Mammary epithelial cell (primary cell): ENCODE measurements around the gene PSTPIP2.

Experiments
- EZH2 ChIP-seq: IDR thresholded peaks from 2 replicates; pipeline ENCODE4 v1.6.1; 2012; ENCODE audit warnings: low read length, inconsistent platforms, borderline replicate concordance
- TF ChIP-seq, protein P1 (sequence below), 2 donors: IDR thresholded peaks in 1 of 2; conservative IDR thresholded peaks in 1 of 2; 2 replicates each; pipeline ENCODE4 v1.5.1; 2011 to 2012; ENCODE audit warnings: inconsistent platforms in 2 of 2, low read length in 2 of 2, mild to moderate bottlenecking in 2 of 2, control low read depth in 1 of 2, low read depth in 1 of 2; ENCODE audit not compliant: insufficient read depth in 1 of 2; ENCODE audit errors: extremely low read depth in 1 of 2

DNA sequence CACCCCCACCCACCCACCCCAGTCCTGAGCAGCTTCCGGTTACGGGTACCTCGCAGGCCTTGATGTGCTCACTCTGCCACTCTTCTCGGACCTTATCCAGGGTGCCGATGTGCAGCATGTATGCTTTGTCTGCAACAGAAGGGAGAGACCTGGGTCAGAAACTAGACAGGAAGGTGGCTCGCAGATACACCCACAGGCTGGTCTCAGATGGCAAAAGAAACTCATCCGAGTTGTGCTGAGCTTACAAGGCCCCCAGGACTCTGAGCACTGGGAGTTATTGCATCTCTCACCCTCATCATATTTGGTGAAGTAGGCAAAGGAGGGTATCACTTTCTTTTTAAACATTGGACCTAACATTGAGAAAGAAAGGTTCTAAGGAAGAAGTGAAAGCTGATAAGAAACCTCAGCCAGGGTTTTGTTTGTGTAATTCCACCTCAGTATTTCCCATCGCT lies 74.3 kb downstream of the PSTPIP2 start:
- TF ChIP-seq, protein P1, sequence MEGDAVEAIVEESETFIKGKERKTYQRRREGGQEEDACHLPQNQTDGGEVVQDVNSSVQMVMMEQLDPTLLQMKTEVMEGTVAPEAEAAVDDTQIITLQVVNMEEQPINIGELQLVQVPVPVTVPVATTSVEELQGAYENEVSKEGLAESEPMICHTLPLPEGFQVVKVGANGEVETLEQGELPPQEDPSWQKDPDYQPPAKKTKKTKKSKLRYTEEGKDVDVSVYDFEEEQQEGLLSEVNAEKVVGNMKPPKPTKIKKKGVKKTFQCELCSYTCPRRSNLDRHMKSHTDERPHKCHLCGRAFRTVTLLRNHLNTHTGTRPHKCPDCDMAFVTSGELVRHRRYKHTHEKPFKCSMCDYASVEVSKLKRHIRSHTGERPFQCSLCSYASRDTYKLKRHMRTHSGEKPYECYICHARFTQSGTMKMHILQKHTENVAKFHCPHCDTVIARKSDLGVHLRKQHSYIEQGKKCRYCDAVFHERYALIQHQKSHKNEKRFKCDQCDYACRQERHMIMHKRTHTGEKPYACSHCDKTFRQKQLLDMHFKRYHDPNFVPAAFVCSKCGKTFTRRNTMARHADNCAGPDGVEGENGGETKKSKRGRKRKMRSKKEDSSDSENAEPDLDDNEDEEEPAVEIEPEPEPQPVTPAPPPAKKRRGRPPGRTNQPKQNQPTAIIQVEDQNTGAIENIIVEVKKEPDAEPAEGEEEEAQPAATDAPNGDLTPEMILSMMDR (conservative IDR thresholded peaks at IDR 0.05 in 1 of 2, IDR thresholded peaks at IDR 0.05 in 1 of 2; ENCODE audit: extremely low read depth in 1 of 2, insufficient read depth in 1 of 2, low read depth in 1 of 2, low read length in 2 of 2), result no peak
- TF ChIP-seq EZH2, result no peak
